ENCODE data around the gene C11orf98. TPM values are rescaled to one million over a fixed set of nuclear protein-coding genes. Genes with fewer than 3 reads are reported as not detected.

Gene C11orf98
- total and polyA plus RNA-seq, 2 of the 13 experiments (the other 11 are each of a cell fraction or from before 2014, with no cell fraction given) = 30.4 to 91.8 TPM

- no peak for TF ChIP-seq PRDM10 (CRISPR knock-in tag; IDR thresholded peaks at IDR 0.05; ENCODE audit: low read depth)
- TF ChIP-seq ZNF383 (CRISPR knock-in tag; IDR thresholded peaks at IDR 0.05; ENCODE audit: borderline replicate concordance) = no peak
- no peak for TF ChIP-seq ZNF260 (CRISPR knock-in tag; IDR thresholded peaks at IDR 0.05; ENCODE audit: borderline replicate concordance, low read depth)
- TF ChIP-seq KLF9 (CRISPR knock-in tag; IDR thresholded peaks at IDR 0.05; ENCODE audit: low read depth) = no peak
- TF ChIP-seq RELA (CRISPR knock-in tag; IDR thresholded peaks at IDR 0.05) = no peak
- no peak for TF ChIP-seq HDAC6 (IDR thresholded peaks at IDR 0.05; ENCODE audit: low read depth, low read length)
- TF ChIP-seq DPF2 (CRISPR knock-in tag; IDR thresholded peaks at IDR 0.05; ENCODE audit: borderline replicate concordance, low read depth) = no peak
- peak; percentile 14; the same call in 1 of the 2 replicates for TF ChIP-seq RXRA (CRISPR knock-in tag; IDR thresholded peaks at IDR 0.05)
- no peak for TF ChIP-seq ZNF296 (CRISPR knock-in tag; conservative IDR thresholded peaks at IDR 0.05)
- TF ChIP-seq ZNF709 (CRISPR knock-in tag; IDR thresholded peaks at IDR 0.05) = peak; percentile 72; the same call in 1 of the 2 replicates
- no peak for TF ChIP-seq ELK4 (CRISPR knock-in tag; IDR thresholded peaks at IDR 0.05; ENCODE audit: borderline replicate concordance)
- TF ChIP-seq ZNF7 (CRISPR knock-in tag; IDR thresholded peaks at IDR 0.05) = no peak
- no peak for TF ChIP-seq BRCA1 (CRISPR knock-in tag; IDR thresholded peaks at IDR 0.05)
- TF ChIP-seq ZNF550 (CRISPR knock-in tag; IDR thresholded peaks at IDR 0.05; ENCODE audit: borderline replicate concordance) = no peak
- no peak for TF ChIP-seq ZNF24 (IDR thresholded peaks at IDR 0.05)
- no peak for TF ChIP-seq NCOA1 (CRISPR knock-in tag; IDR thresholded peaks at IDR 0.05)
- no peak for TF ChIP-seq MIER3 (CRISPR knock-in tag; IDR thresholded peaks at IDR 0.05; ENCODE audit: borderline replicate concordance)
- TF ChIP-seq HMGXB3 (CRISPR knock-in tag; IDR thresholded peaks at IDR 0.05; ENCODE audit: borderline replicate concordance) = no peak
- TF ChIP-seq MEIS2 (CRISPR knock-in tag; IDR thresholded peaks at IDR 0.05) = no peak
- TF ChIP-seq KMT2B (CRISPR knock-in tag; IDR thresholded peaks at IDR 0.05) = 0 out of 2 replicates have a peak, but pooled peaks have one; percentile 32
These were observed 41.2 kb upstream of the C11orf98 start (continued) for GRCh38 chr11:62705880-62706849.

Measured in HepG2 (cell line).